ENCODE data around the gene GSAP.

The GSAP gene

DNA sequence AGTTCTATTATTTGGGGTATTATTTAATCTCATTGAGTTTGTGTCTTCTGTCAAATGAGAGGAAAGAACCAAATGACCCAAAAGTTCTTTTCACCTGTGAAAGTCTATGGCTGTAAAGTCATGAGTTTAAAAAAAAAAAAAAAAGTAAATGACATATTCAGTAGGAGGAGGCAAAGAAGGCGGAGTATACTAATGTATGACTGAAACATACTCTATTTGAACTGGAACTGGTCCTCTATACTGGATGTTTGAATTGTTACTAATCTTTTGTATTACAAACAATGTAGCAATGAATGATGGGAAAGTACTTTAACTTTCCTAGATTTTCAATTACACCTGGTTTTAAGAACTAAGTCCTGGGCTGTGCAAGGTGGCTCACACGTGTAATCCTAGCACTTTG, 24.9 kb upstream of the GSAP start:
- no peak for DNase-seq (ENCODE audit: extremely low read depth in 1 of 2, low read depth in 1 of 2)

- DNase-seq (ENCODE audit: extremely low read depth in 1 of 2, low read depth in 1 of 2): no peak
These were observed 23.4 kb upstream of the GSAP start for GRCh38 chr7:77439572-77439971.

- DNase-seq (ENCODE audit: extremely low read depth in 1 of 2, low read depth in 1 of 2): no peak
These were observed 22.0 kb upstream of the GSAP start for GRCh38 chr7:77438131-77438530.

GRCh38 chr7:77434570-77435275, 18.6 kb upstream of the GSAP start:
- DNase-seq (ENCODE audit: extremely low read depth in 1 of 2, low read depth in 1 of 2): no peak

DNA sequence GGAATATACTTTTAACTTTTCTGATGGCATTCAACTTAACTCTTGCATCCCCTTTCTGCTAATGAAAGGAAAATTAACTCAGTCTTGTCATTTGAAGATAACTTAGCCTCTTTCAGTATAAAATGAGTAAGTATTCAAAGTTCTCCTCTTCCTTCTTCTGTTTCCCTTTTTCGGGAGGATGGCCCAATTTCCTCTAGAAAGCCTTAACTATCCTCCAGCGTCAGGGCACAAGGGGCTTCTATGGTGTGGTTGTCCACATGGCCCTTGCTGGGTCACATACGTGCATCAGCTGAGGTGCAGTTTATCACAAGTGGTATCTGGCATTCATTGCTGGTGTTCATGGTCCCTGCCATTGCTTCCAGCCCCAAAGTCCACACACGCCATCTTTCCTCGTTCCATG, 17.8 kb upstream of the GSAP start:
- no peak for DNase-seq (ENCODE audit: extremely low read depth in 1 of 2, low read depth in 1 of 2)

- DNase-seq (ENCODE audit: extremely low read depth in 1 of 2, low read depth in 1 of 2): no peak
These were observed 14.8 kb upstream of the GSAP start for GRCh38 chr7:77430927-77431326.

DNA sequence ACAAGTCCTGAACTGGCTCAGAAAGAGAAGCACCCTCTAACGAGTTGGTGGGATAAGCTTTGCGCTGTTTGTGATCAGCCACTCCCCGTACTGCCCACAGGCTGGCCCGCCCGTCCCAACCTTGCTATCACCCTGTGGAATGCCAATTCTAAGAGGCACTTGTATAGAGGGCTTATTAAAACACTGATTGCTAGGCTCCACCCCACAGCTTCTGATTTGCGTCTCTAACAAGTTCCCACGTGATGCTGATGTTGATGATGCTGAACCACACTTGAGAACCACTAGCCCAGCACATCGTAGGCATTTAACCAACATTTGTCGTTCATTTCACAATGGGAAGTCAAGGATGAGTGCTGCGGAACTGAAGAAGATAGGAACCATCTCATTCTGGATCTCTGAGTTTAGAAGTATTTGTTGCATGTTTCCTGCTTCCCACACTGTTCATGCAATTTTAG, 12.7 kb upstream of the GSAP start:
- no peak for DNase-seq (ENCODE audit: extremely low read depth in 1 of 2, low read depth in 1 of 2)

DNA sequence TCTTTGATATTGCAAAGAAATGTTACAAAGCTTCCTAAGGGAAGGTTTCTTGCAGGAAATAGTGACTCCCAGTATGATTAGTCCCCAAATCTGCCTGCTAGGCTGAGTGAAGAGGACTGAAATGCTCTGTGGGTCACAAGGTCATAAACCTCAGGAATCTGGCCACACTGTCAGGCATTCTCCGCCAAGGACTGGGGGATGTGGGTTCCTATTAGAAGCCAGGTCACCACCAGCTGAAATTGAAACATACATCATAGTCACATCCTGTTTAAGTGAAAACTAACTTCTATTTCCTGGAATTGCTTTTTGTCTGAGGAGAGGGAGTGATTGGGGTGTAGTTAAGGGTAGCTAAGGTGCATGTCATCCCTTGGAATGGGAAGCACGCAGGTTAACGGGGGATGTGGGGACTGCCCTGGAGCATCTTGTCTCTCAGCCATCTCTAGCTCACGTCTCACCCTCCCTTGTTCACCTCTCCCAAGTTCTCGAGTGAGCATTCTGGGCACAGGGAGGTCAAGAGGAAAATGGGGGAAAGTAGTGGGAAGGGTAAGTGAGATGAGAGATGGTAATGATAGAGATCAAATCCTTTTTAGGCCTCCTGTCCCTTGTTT, 12.0 kb upstream of the GSAP start:
- DNase-seq (ENCODE audit: extremely low read depth in 1 of 2, low read depth in 1 of 2): no peak

DNA sequence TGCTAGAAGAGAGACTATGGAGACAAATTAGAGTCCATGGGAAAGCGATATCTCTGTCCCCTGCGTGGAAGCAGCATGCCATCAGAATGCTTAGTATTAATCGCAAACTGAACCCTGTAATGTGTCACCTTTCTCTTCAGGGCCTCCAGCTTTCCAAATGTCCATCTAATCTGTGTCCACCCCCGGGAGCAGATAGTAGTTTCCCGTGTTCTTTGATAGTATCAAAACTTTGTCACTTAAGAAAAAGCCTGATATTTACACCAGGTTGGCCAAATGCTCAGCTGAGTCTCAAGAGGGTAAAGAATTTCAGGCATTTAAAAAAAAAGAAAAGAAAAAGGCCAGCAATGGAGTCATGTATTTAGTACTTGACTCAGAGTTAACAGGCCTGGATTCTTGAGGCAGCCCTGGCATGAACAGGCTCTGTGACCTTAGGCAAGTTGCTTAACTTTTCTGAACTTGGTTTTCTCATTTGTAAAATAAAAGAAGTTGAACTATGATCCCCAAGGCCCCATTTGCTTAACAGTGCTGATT, 10.4 kb upstream of the GSAP start:
- no peak for DNase-seq (ENCODE audit: extremely low read depth in 1 of 2, low read depth in 1 of 2)

- no peak for DNase-seq (ENCODE audit: extremely low read depth in 1 of 2, low read depth in 1 of 2)
These were observed 9.9 kb upstream of the GSAP start for GRCh38 chr7:77426052-77426404.

GRCh38 chr7:77425101-77426051, 9.2 kb upstream of the GSAP start:
- no peak for DNase-seq (ENCODE audit: extremely low read depth in 1 of 2, low read depth in 1 of 2)

DNA sequence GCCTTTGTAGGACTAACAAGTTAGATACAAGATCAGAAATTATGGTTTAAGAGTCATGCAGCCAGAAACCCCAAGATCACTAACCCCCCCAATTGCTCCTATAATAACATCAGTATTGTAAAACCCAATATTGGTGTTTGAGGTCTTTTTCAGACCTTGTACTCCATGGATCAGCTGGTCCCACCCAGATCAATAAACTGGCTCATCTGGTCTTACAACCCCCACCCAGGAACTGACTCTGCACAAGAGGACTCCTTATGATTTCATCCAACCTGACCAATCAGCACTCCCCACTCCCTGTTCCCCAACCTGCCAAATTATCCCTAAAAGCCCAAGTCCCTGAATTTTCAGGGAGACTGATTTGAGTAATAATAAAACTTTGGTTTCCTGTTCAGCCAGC, 6.4 kb upstream of the GSAP start:
- no peak for DNase-seq (ENCODE audit: extremely low read depth in 1 of 2, low read depth in 1 of 2)

GRCh38 chr7:77420986-77421672, 5.0 kb upstream of the GSAP start:
- no peak for DNase-seq (ENCODE audit: extremely low read depth in 1 of 2, low read depth in 1 of 2)

GRCh38 chr7:77420438-77420837, 4.3 kb upstream of the GSAP start:
- DNase-seq (ENCODE audit: extremely low read depth in 1 of 2, low read depth in 1 of 2): no peak

DNA sequence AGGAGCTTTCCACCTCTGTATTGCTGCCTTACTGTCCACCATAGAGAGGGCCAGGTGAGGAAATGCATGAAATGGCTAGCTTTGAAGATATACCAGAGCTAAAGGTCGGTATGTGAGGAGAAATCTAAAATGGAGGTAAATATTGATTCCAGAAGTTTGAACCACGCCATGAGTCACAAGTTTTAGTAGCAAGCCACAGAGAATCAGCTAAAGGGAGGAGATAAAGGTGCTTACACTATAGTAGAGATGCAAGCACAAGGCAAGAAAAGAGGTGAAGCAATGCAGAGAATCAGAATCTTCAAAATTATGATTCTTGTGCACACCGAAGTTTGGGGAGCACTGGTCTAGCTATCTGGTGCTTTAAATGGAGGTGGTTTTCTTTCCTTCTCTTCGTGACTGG, 3.0 kb upstream of the GSAP start:
- DNase-seq (ENCODE audit: extremely low read depth in 1 of 2, low read depth in 1 of 2): no peak

- no peak for DNase-seq (ENCODE audit: extremely low read depth in 1 of 2, low read depth in 1 of 2)
These were observed 1.7 kb upstream of the GSAP start for GRCh38 chr7:77417801-77418200.

DNA sequence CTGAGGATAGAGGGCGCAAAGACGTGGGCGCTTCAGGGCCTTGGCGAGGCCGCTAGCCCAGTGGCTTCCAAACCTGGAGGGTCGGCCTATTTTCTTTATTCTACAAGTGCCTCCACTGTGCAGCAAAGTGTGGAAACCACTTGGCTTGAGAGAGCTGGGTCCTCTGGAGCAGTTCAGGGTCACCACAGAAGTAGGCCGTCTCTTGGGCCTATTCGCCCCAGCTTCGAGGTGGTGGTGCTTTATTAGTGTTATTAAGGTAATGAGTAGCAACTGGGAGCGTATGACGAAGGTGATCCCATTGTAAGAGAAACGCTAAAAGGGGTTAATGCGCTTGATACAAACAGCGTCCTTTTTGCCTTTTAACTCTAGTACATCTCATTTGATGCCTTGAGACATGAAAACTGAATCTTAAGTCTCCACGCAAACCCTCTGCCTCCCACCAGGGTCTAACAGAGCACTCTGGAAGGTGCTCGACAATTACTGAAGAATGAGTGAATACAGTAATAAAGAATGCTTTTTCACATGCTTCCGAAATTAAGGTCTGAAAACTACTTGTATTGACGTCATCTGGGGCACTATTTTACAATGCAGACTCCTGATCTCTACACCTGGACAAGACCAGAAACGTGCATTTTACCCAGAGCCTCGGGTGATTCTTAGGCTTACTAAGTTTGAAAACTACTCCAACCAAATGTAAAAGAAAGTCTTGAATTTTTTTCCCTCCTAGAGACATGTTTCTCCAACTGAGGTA, 647 bp upstream of the GSAP start:
- no peak for DNase-seq (ENCODE audit: extremely low read depth in 1 of 2, low read depth in 1 of 2)

- no peak for DNase-seq (ENCODE audit: extremely low read depth in 1 of 2, low read depth in 1 of 2)
These were observed 700 bp downstream of the GSAP start for GRCh38 chr7:77415476-77415822.

GRCh38 chr7:77413861-77414424, 2.2 kb downstream of the GSAP start:
- no peak for DNase-seq (ENCODE audit: extremely low read depth in 1 of 2, low read depth in 1 of 2)

DNA sequence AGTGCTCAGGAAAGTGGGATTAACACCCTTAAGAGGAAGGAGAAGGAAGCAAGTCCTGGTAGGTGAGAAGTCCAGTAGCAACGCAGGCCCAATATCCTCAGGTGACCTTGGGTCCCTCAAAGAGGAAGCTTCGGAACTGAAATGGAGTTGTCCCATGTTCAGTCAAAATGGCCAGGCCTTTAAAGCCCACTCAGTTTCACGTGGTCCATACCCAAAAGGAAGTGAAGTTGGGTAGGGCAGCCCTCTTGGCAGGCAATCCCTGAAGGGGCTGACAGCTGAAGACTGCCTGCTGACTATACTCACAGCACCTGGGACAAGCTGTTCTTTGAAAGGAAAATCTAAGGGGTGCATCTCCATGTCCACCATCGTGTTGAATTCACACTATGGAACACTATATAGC, 3.0 kb downstream of the GSAP start:
- DNase-seq (ENCODE audit: extremely low read depth in 1 of 2, low read depth in 1 of 2): no peak

Data from stimulated activated CD8-positive, alpha-beta memory T cell treated with anti-CD3 and anti-CD28 coated beads, Interleukin-7, amount 100 ng/mL, for 48 hours (primary cell).